ENCODE data around the gene EIF4G3. TPM values are rescaled to one million over a fixed set of nuclear protein-coding genes. Genes with fewer than 3 reads are reported as not detected.

EIF4G3 gene
- total RNA-seq, 2 donors from 2014 or later = 70.3 to 70.5 TPM

GRCh38 chr1:20998826-20999225, 177.9 kb downstream of the EIF4G3 start:
- TF ChIP-seq CTCF (IDR thresholded peaks at IDR 0.05) = no peak
- Histone ChIP-seq H3K9ac (ENCODE audit: low read depth in 2 of 2, low read length in 2 of 2) (no peak overlapping the region), H3K4me3 (no peak overlapping the region)

GRCh38 chr1:20997602-20998224, 179.0 kb downstream of the EIF4G3 start:
- no peak for TF ChIP-seq CTCF (IDR thresholded peaks at IDR 0.05)
- no peaks in the 10 kb centered on the region for H3K36me3 ChIP-seq
- H3K27me3 ChIP-seq = no peaks in the 10 kb centered on the region
- peaks cover 4% of the 10 kb centered on the region for H3K4me1 ChIP-seq
- intact Hi-C loops (cut with DNase I) = loop anchor here (10.0 kb wide), 1 partner anchor 57 kb away; no protein-coding TSS in a partner anchor
- no peak overlapping the region for H3K9ac ChIP-seq (ENCODE audit: low read depth in 2 of 2, low read length in 2 of 2)
- DNase-seq = no peak
- no peak overlapping the region for H3K27ac ChIP-seq
- no peaks in the 10 kb centered on the region for H3K9me3 ChIP-seq
- no peak overlapping the region for H3K4me3 ChIP-seq

More at GRCh38 chr1:20998826-20999225, 177.9 kb downstream of the EIF4G3 start:
- no peak for DNase-seq
- no peaks in the 10 kb centered on the region for H3K27me3 ChIP-seq
- H3K9me3 ChIP-seq = no peaks in the 10 kb centered on the region
- intact Hi-C loops (cut with DNase I) = loop anchor here (10.0 kb wide), 1 partner anchor 56 kb away; no protein-coding TSS in a partner anchor
- no peaks in the 10 kb centered on the region for H3K36me3 ChIP-seq
- H3K27ac ChIP-seq = no peak overlapping the region
- H3K4me1 ChIP-seq = peaks cover 4% of the 10 kb centered on the region

DNA sequence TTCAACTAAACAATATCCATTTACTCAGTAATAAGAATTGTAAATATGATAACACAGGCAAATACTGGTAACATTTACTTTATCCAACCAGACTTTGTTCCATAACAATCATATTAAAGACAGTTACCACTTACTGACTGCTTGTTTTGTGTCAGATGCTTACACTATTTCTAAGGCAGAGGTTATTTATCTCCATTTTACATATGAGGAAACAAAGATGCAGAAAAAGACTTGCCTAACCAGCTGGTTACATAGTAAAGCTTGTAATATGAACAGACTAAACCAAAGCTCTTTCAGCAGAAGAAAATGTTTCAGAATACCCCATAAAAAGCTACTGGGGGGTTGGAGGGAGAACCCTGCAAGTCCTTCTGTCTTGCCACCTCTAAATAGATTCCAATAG, 180.1 kb downstream of the EIF4G3 start:
- Histone ChIP-seq H3K27me3 (no peaks in the 10 kb centered on the region), H3K4me3 (no peak overlapping the region), H3K9me3 (no peaks in the 10 kb centered on the region), H3K36me3 (no peaks in the 10 kb centered on the region), H3K4me1 (peaks cover 4% of the 10 kb centered on the region), H3K27ac (no peak overlapping the region), H3K9ac (ENCODE audit: low read depth in 2 of 2, low read length in 2 of 2) (no peak overlapping the region)
- DNase-seq = no peak
- intact Hi-C loops (cut with DNase I) = loop anchor here (10.0 kb wide), 1 partner anchor 58 kb away; no protein-coding TSS in a partner anchor
- TF ChIP-seq CTCF (IDR thresholded peaks at IDR 0.05) = no peak

- DNase-seq = no peak
- H3K9ac ChIP-seq (ENCODE audit: low read depth in 2 of 2, low read length in 2 of 2) = no peak overlapping the region
- no peaks in the 10 kb centered on the region for H3K9me3 ChIP-seq
- H3K27ac ChIP-seq = no peak overlapping the region
- no peak overlapping the region for H3K4me3 ChIP-seq
- H3K27me3 ChIP-seq = no peaks in the 10 kb centered on the region
- no peaks in the 10 kb centered on the region for H3K36me3 ChIP-seq
- TF ChIP-seq CTCF (IDR thresholded peaks at IDR 0.05) = no peak
- intact Hi-C loops (cut with DNase I) = loop anchor here (10.0 kb wide), 1 partner anchor 61 kb away; no protein-coding TSS in a partner anchor
- peaks cover 4% of the 10 kb centered on the region for H3K4me1 ChIP-seq
Measured at GRCh38 chr1:20993716-20994575, 182.8 kb downstream of the EIF4G3 start.

- no peak for DNase-seq
- TF ChIP-seq CTCF (IDR thresholded peaks at IDR 0.05) = no peak
- intact Hi-C loops (cut with DNase I) = loop anchor here (10.0 kb wide), 1 partner anchor 62 kb away; no protein-coding TSS in a partner anchor
- Histone ChIP-seq H3K27ac (no peak overlapping the region), H3K9ac (ENCODE audit: low read depth in 2 of 2, low read length in 2 of 2) (no peak overlapping the region), H3K9me3 (no peaks in the 10 kb centered on the region), H3K36me3 (no peaks in the 10 kb centered on the region), H3K4me1 (no peaks in the 10 kb centered on the region), H3K4me3 (no peak overlapping the region), H3K27me3 (no peaks in the 10 kb centered on the region)
Measured at GRCh38 chr1:20992322-20993056, 184.2 kb downstream of the EIF4G3 start.
